Tibial nerve (tissue), 4 donors: ENCODE results near the gene KIF3C. TPM values are rescaled to one million over a fixed set of nuclear protein-coding genes. Genes with fewer than 3 reads are reported as not detected.
"Not testable (repeated sequence)": the region's sequence is repeated elsewhere in the genome, so short reads cannot be mapped to it uniquely, and the experiment has no call there.

Experiments used
- DNase-seq, 2 donors: peaks; one replicate each; pipeline ENCODE4 v3.0.0-alpha.2; 2019; ENCODE audit warnings: low spot score in 2 of 2
- H3K27ac ChIP-seq, 4 donors: fragments of 200-600 bp; sonication (generic) in 3 of 4; one replicate each; pipeline ENCODE4 v1.5.1; 2017 to 2019; ENCODE audit warnings: mild to moderate bottlenecking in 1 of 4
- H3K27me3 ChIP-seq, 2 donors: fragments of 200-600 bp; sonication (generic) in 1 of 2; one replicate each; pipeline versions ENCODE4 v1.5.1 to v1.6.0; 2017 to 2019
- H3K36me3 ChIP-seq, 3 donors: fragments of 200-600 bp; sonication (generic); one replicate each; pipeline ENCODE4 v1.5.1; 2018 to 2019
- H3K4me1 ChIP-seq, 4 donors: fragments of 200-600 bp; sonication (generic) in 3 of 4; one replicate each; pipeline ENCODE4 v1.5.1; 2017 to 2019
- H3K4me3 ChIP-seq, 4 donors: fragments of 200-600 bp; sonication (generic) in 3 of 4; one replicate each; pipeline ENCODE4 v1.5.1; 2017 to 2019; ENCODE audit warnings: mild to moderate bottlenecking in 1 of 4, moderate library complexity in 1 of 4
- H3K9me3 ChIP-seq, 4 donors: fragments of 200-600 bp; sonication (generic) in 3 of 4; one replicate each; pipeline ENCODE4 v1.5.1; 2017 to 2019
- CTCF ChIP-seq, 5 experiments: fragments of 200-600 bp in 3 of 5; fragments of 450-650 bp in 2 of 5; sonication (generic) in 3 of 5; IDR thresholded peaks; one replicate each; pipeline ENCODE4 v1.5.1; 2016 to 2019; ENCODE audit warnings: antibody characterized with exemption in 5 of 5, mild to moderate bottlenecking in 3 of 5, moderate library complexity in 2 of 5
- EP300 ChIP-seq, 2 donors: sonication (generic); formaldehyde crosslinking; IDR thresholded peaks; one replicate each; pipeline ENCODE4 v1.6.1; 2017; ENCODE audit warnings: antibody characterized with exemption in 2 of 2, mild to moderate bottlenecking in 1 of 2
- POLR2A ChIP-seq, 2 donors: fragments of 450-650 bp; IDR thresholded peaks; one replicate each; pipeline ENCODE4 v1.6.1; 2017; ENCODE audit warnings: antibody characterized with exemption in 2 of 2, mild to moderate bottlenecking in 2 of 2, moderate library complexity in 2 of 2
- WGBS, 2 donors: methylation state at CpG; one replicate each; pipeline ENCODE4 v1.1.5; 2018; 5-methylcytosine and 5-hydroxymethylcytosine counted together
- total RNA-seq, 4 donors: library from RNA; depleted of rRNA; stranded (reverse); fragments of >200 nt; gene quantifications; one replicate each; pipeline ENCODE4 v1.1.0, GENCODE V29; 2016

Gene KIF3C
- total RNA-seq, 4 donors from 2014 or later = 20.2 to 31.9 (median 22.8) TPM

- no peak for DNase-seq
- H3K36me3 ChIP-seq = no peaks in the 10 kb centered on the region
- no peak for TF ChIP-seq CTCF (IDR thresholded peaks at IDR 0.05)
- TF ChIP-seq POLR2A (IDR thresholded peaks at IDR 0.05) = no peak
- no peak for TF ChIP-seq EP300 (IDR thresholded peaks at IDR 0.05)
- H3K4me3 ChIP-seq = no peak overlapping the region
- H3K27ac ChIP-seq = no peak overlapping the region
- H3K9me3 ChIP-seq = no peaks in the 10 kb centered on the region
- H3K4me1 ChIP-seq = no peaks in the 10 kb centered on the region
- WGBS, 2 donors = 80 to 89% methylated on average over 2 of the region's 2 CpGs
- H3K27me3 ChIP-seq = no peaks in the 10 kb centered on the region
These were observed 77.2 kb downstream of the KIF3C start for GRCh38 chr2:25905126-25905525.

GRCh38 chr2:25903216-25903776 lies 79.0 kb downstream of the KIF3C start:
- TF ChIP-seq CTCF (IDR thresholded peaks at IDR 0.05) (no peak), EP300 (IDR thresholded peaks at IDR 0.05) (no peak), POLR2A (IDR thresholded peaks at IDR 0.05) (no peak)
- Histone ChIP-seq H3K27ac (no peak overlapping the region), H3K4me3 (no peak overlapping the region), H3K27me3 (no peaks in the 10 kb centered on the region), H3K9me3 (no peaks in the 10 kb centered on the region), H3K4me1 (no peaks in the 10 kb centered on the region), H3K36me3 (no peaks in the 10 kb centered on the region)
- 78 to 82% methylated on average over 5 of the region's 5 CpGs for WGBS, 2 donors
- DNase-seq = no peak

- no peak overlapping the region for H3K4me3 ChIP-seq
- WGBS, 2 donors = 77 to 80% methylated on average over 11 of the region's 11 CpGs
- H3K36me3 ChIP-seq = no peaks in the 10 kb centered on the region
- TF ChIP-seq POLR2A (IDR thresholded peaks at IDR 0.05) = no peak
- TF ChIP-seq CTCF (IDR thresholded peaks at IDR 0.05) = no peak
- no peak for TF ChIP-seq EP300 (IDR thresholded peaks at IDR 0.05)
- no peak overlapping the region for H3K27ac ChIP-seq
- no peaks in the 10 kb centered on the region for H3K27me3 ChIP-seq
- no peaks in the 10 kb centered on the region for H3K4me1 ChIP-seq
- H3K9me3 ChIP-seq = no peaks in the 10 kb centered on the region
- DNase-seq = no peak
These were observed 82.8 kb downstream of the KIF3C start for GRCh38 chr2:25899404-25899970.

DNA sequence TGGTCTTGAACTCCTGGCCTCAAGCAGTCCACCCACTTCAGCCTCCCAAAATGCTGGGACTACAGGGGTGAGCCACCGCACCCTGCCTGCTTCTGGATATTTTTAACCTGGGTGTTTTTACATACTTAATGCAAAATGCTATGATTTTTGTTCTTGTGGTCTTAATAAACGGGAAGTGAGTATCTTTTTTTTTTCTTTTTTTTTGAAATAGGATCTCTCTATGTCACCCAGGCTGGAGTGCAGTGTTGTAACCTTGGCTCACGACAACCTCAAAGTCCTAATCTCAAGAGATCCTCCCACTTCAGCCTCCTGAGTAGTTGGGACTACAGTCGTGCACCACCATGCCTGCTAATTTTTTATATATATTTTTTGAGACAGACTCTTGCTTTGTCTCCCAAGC lies 84.8 kb downstream of the KIF3C start:
- 59 to 62% methylated on average over 4 of the region's 4 CpGs for WGBS, 2 donors
- no peaks in the 10 kb centered on the region for H3K27me3 ChIP-seq
- no peak for DNase-seq
- H3K36me3 ChIP-seq = no peaks in the 10 kb centered on the region
- no peak overlapping the region for H3K4me3 ChIP-seq
- H3K9me3 ChIP-seq = no peaks in the 10 kb centered on the region
- H3K4me1 ChIP-seq = no peaks in the 10 kb centered on the region
- H3K27ac ChIP-seq = no peak overlapping the region
- no peak for TF ChIP-seq CTCF (IDR thresholded peaks at IDR 0.05)
- TF ChIP-seq EP300 (IDR thresholded peaks at IDR 0.05) = no peak
- no peak for TF ChIP-seq POLR2A (IDR thresholded peaks at IDR 0.05)

DNA sequence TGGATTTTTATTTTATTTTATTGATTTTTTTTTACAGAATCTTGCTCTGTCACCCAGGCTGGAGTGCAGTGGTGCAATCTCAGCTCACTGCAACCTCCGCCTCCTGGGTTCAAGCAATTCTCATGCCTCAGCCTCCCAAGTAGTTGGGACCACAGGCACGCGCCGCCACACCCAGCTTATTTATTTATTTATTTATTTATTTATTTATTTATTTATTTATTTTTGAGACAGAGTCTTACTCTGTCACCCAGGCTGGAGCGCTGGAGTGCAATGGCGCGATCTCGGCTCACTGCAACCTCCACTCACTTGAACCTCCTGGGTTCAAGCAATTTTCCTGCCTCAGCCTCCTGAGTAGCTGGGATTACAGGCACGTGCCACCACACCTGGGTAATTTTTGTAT lies 86.0 kb downstream of the KIF3C start:
- H3K4me3 ChIP-seq, H3K36me3 ChIP-seq, H3K9me3 ChIP-seq, H3K27ac ChIP-seq, H3K4me1 ChIP-seq, DNase-seq, H3K27me3 ChIP-seq: not testable (repeated sequence)
- 71 to 88% methylated on average over 9 of the region's 9 CpGs for WGBS, 2 donors

GRCh38 chr2:25895610-25896009 lies 86.7 kb downstream of the KIF3C start:
- H3K27ac ChIP-seq = no peak overlapping the region
- H3K27me3 ChIP-seq = no peaks in the 10 kb centered on the region
- H3K4me1 ChIP-seq = no peaks in the 10 kb centered on the region
- no peak for DNase-seq
- no peaks in the 10 kb centered on the region for H3K9me3 ChIP-seq
- no peak overlapping the region for H3K4me3 ChIP-seq
- no peaks in the 10 kb centered on the region for H3K36me3 ChIP-seq
- TF ChIP-seq EP300 (IDR thresholded peaks at IDR 0.05) = no peak
- TF ChIP-seq POLR2A (IDR thresholded peaks at IDR 0.05) = no peak
- no peak for TF ChIP-seq CTCF (IDR thresholded peaks at IDR 0.05)
